Mucosa of stomach (tissue), 1 donor: ENCODE results near the gene ASTN2.

ENCODE experiments used
- H3K27me3 ChIP-seq: one replicate; pipeline ENCODE4 v1.7.0; 2013; ENCODE audit warnings: mild to moderate bottlenecking, low read length; ENCODE audit not compliant: control insufficient read depth, insufficient read depth
- H3K36me3 ChIP-seq: one replicate; pipeline ENCODE4 v1.7.0; 2013; ENCODE audit warnings: low read length; ENCODE audit not compliant: control insufficient read depth, insufficient read depth
- H3K4me1 ChIP-seq: one replicate; pipeline ENCODE4 v1.7.0; 2013; ENCODE audit warnings: mild to moderate bottlenecking, low read length; ENCODE audit not compliant: control insufficient read depth, insufficient read depth
- H3K4me3 ChIP-seq: one replicate; pipeline ENCODE4 v1.7.0; 2013; ENCODE audit warnings: low read length
- H3K9ac ChIP-seq: one replicate; pipeline ENCODE4 v1.7.0; 2013; ENCODE audit warnings: mild to moderate bottlenecking, low read length, moderate library complexity
- H3K9me3 ChIP-seq: one replicate; pipeline ENCODE4 v1.7.0; 2013; ENCODE audit warnings: mild to moderate bottlenecking, low read length, moderate library complexity; ENCODE audit not compliant: control insufficient read depth
- donor health status: Pancreatic carcinoma.

ASTN2 gene

GRCh38 chr9:116689486-116690032 lies 725.3 kb downstream of the ASTN2 start:
- Histone ChIP-seq H3K4me1 (peaks cover 26% of the 10 kb centered on the region), H3K4me3 (no peak overlapping the region), H3K27me3 (no peaks in the 10 kb centered on the region), H3K9me3 (no peaks in the 10 kb centered on the region), H3K9ac (no peak overlapping the region), H3K36me3 (no peaks in the 10 kb centered on the region)

- H3K27me3 ChIP-seq = no peaks in the 10 kb centered on the region
- H3K36me3 ChIP-seq = no peaks in the 10 kb centered on the region
- no peak overlapping the region for H3K4me3 ChIP-seq
- no peaks in the 10 kb centered on the region for H3K9me3 ChIP-seq
- H3K9ac ChIP-seq = peak overlapping the region; percentile 70
- H3K4me1 ChIP-seq = peaks cover 26% of the 10 kb centered on the region
Measured at GRCh38 chr9:116688806-116689485, 725.9 kb downstream of the ASTN2 start.

- Histone ChIP-seq H3K36me3 (no peaks in the 10 kb centered on the region), H3K4me1 (peaks cover 25% of the 10 kb centered on the region), H3K9me3 (no peaks in the 10 kb centered on the region), H3K9ac (peak overlapping the region; percentile 70), H3K4me3 (peak overlapping the region; percentile 83), H3K27me3 (no peaks in the 10 kb centered on the region)
Measured at GRCh38 chr9:116687754-116688135, 727.1 kb downstream of the ASTN2 start.

- no peaks in the 10 kb centered on the region for H3K27me3 ChIP-seq
- peak within 1 kb of the TSS; percentile 70 for H3K9ac ChIP-seq
- peaks cover 22% of the 10 kb centered on the region for H3K4me1 ChIP-seq
- peak within 1 kb of the TSS; percentile 83 for H3K4me3 ChIP-seq
- no peaks in the 10 kb centered on the region for H3K9me3 ChIP-seq
- no peaks in the 10 kb centered on the region for H3K36me3 ChIP-seq
Measured at GRCh38 chr9:116687074-116687753, 727.6 kb downstream of the ASTN2 start, which contains the start of gene TRIM32. TSS of gene TRIM32 (plus strand) at chr9:116687305. CDS start at chr9:116697743, 10,438 bp downstream.

GRCh38 chr9:116686693-116687073 lies 728.2 kb downstream of the ASTN2 start:
- H3K9me3 ChIP-seq = no peaks in the 10 kb centered on the region
- no peaks in the 10 kb centered on the region for H3K36me3 ChIP-seq
- H3K27me3 ChIP-seq = no peaks in the 10 kb centered on the region
- peaks cover 22% of the 10 kb centered on the region for H3K4me1 ChIP-seq
- peak overlapping the region; percentile 47 for H3K4me3 ChIP-seq
- H3K9ac ChIP-seq = peak overlapping the region; percentile 70

GRCh38 chr9:116686135-116686534 lies 728.7 kb downstream of the ASTN2 start:
- H3K4me3 ChIP-seq = no peak overlapping the region
- no peaks in the 10 kb centered on the region for H3K36me3 ChIP-seq
- no peaks in the 10 kb centered on the region for H3K27me3 ChIP-seq
- peak overlapping the region; percentile 70 for H3K9ac ChIP-seq
- peaks cover 22% of the 10 kb centered on the region for H3K4me1 ChIP-seq
- H3K9me3 ChIP-seq = no peaks in the 10 kb centered on the region

- Histone ChIP-seq H3K4me1 (peaks cover 22% of the 10 kb centered on the region), H3K9ac (no peak overlapping the region), H3K27me3 (no peaks in the 10 kb centered on the region), H3K4me3 (no peak overlapping the region), H3K36me3 (no peaks in the 10 kb centered on the region), H3K9me3 (no peaks in the 10 kb centered on the region)
Measured at GRCh38 chr9:116685166-116685565, 729.7 kb downstream of the ASTN2 start.

GRCh38 chr9:116683535-116683934 lies 731.3 kb downstream of the ASTN2 start:
- Histone ChIP-seq H3K36me3 (no peaks in the 10 kb centered on the region), H3K27me3 (no peaks in the 10 kb centered on the region), H3K9me3 (no peaks in the 10 kb centered on the region), H3K9ac (no peak overlapping the region), H3K4me3 (no peak overlapping the region), H3K4me1 (peaks cover 8% of the 10 kb centered on the region)

- H3K36me3 ChIP-seq = no peaks in the 10 kb centered on the region
Measured at GRCh38 chr9:116674210-116674980, 740.5 kb downstream of the ASTN2 start.

GRCh38 chr9:116673375-116673774 lies 741.5 kb downstream of the ASTN2 start:
- Histone ChIP-seq H3K9ac (no peak overlapping the region), H3K27me3 (no peaks in the 10 kb centered on the region), H3K9me3 (no peaks in the 10 kb centered on the region), H3K36me3 (no peaks in the 10 kb centered on the region), H3K4me1 (no peaks in the 10 kb centered on the region), H3K4me3 (no peak overlapping the region)

More at GRCh38 chr9:116674210-116674980, 740.5 kb downstream of the ASTN2 start:
- H3K4me3 ChIP-seq = no peak overlapping the region
- H3K9me3 ChIP-seq = no peaks in the 10 kb centered on the region
- H3K27me3 ChIP-seq = no peaks in the 10 kb centered on the region
- H3K9ac ChIP-seq = no peak overlapping the region
- no peaks in the 10 kb centered on the region for H3K4me1 ChIP-seq

- H3K4me3 ChIP-seq = no peak overlapping the region
- no peaks in the 10 kb centered on the region for H3K27me3 ChIP-seq
- H3K36me3 ChIP-seq = no peaks in the 10 kb centered on the region
- H3K9ac ChIP-seq = no peak overlapping the region
- no peaks in the 10 kb centered on the region for H3K9me3 ChIP-seq
- H3K4me1 ChIP-seq = no peaks in the 10 kb centered on the region
Measured at GRCh38 chr9:116671605-116672004, 743.3 kb downstream of the ASTN2 start.
